Gastroesophageal sphincter (tissue), 4 donors: ENCODE results near the gene SOX8. TPM values are rescaled to one million over a fixed set of nuclear protein-coding genes. Genes with fewer than 3 reads are reported as not detected.

Experiments
- ATAC-seq: fragments of 150-250 bp; one replicate; pipeline ENCODE4 v1.9.1; 2016; ENCODE audit warnings: mild to moderate bottlenecking, moderate library complexity
- H3K27ac ChIP-seq, 4 donors: fragments of 200-600 bp; sonication (generic) in 3 of 4; 1 replicate in 3 of 4; 2 replicates in 1 of 4; pipeline ENCODE4 v1.5.1; 2016 to 2019
- H3K27me3 ChIP-seq: fragments of 200-600 bp; sonication (generic); one replicate; pipeline ENCODE4 v1.5.1; 2019
- H3K36me3 ChIP-seq, 2 donors: fragments of 200-600 bp; sonication (generic); one replicate each; pipeline ENCODE4 v1.5.1; 2019; ENCODE audit warnings: control low read depth in 1 of 2
- H3K4me1 ChIP-seq, 3 donors: fragments of 200-600 bp; sonication (generic); 1 replicate in 2 of 3; 2 replicates in 1 of 3; pipeline ENCODE4 v1.5.1; 2016 to 2019; ENCODE audit warnings: control low read depth in 2 of 3
- H3K4me3 ChIP-seq, 2 donors: fragments of 200-600 bp; sonication (generic); one replicate each; pipeline ENCODE4 v1.5.1; 2019; ENCODE audit warnings: mild to moderate bottlenecking in 1 of 2, moderate library complexity in 1 of 2
- H3K9me3 ChIP-seq, 3 donors: fragments of 200-600 bp; sonication (generic); one replicate each; pipeline ENCODE4 v1.5.1; 2017 to 2019; ENCODE audit warnings: control low read depth in 2 of 3
- CTCF ChIP-seq, 4 experiments: fragments of 200-600 bp in 2 of 4; fragments of 450-650 bp in 2 of 4; sonication (generic) in 1 of 4; IDR thresholded peaks; one replicate each; pipeline ENCODE4 v1.5.1; 2017 to 2019; ENCODE audit warnings: antibody characterized with exemption in 4 of 4, mild to moderate bottlenecking in 2 of 4, moderate library complexity in 2 of 4
- EP300 ChIP-seq: sonication (generic); formaldehyde crosslinking; IDR thresholded peaks from one replicate; pipeline ENCODE4 v1.6.1; 2017; ENCODE audit warnings: antibody characterized with exemption, mild to moderate bottlenecking
- POLR2A ChIP-seq, 2 donors: fragments of 450-650 bp; IDR thresholded peaks; one replicate each; pipeline ENCODE4 v1.6.1; 2017; ENCODE audit warnings: antibody characterized with exemption in 2 of 2, mild to moderate bottlenecking in 2 of 2, moderate library complexity in 1 of 2
- POLR2AphosphoS5 ChIP-seq: sonication (generic); formaldehyde crosslinking; IDR thresholded peaks from one replicate; pipeline ENCODE4 v1.6.1; 2017; ENCODE audit warnings: antibody characterized with exemption
- WGBS, 2 donors: methylation state at CpG; one replicate each; pipeline ENCODE4 v1.1.5; 2018; ENCODE audit warnings: low coverage in 1 of 2; 5-methylcytosine and 5-hydroxymethylcytosine counted together
- total RNA-seq, 4 donors: library from RNA; depleted of rRNA; stranded (reverse); fragments of >200 nt; gene quantifications; one replicate each; pipeline ENCODE4 v1.1.0, GENCODE V29; 2016

Gene SOX8
- total RNA-seq, 4 donors from 2014 or later = 2.0 to 4.5 (median 3.6) TPM

GRCh38 chr16:984121-984694 is 2.6 kb downstream of the SOX8 start:
- Histone ChIP-seq H3K9me3 (no peaks in the 10 kb centered on the region), H3K4me3 (peak overlapping the region in 1 of 2 donors; percentile 59), H3K27me3 (peaks cover 99% of the 10 kb centered on the region), H3K36me3 (no peaks in the 10 kb centered on the region), H3K27ac (peak overlapping the region in 1 of 4 donors; percentile 37), H3K4me1 (peaks cover 0 to 34% (median 13%) of the 10 kb centered on the region in 3 donors)
- WGBS, 2 donors = no CpG with 5 or more reads among the region's 22 CpGs
- TF ChIP-seq POLR2A (IDR thresholded peaks at IDR 0.05) (no peak), CTCF (IDR thresholded peaks at IDR 0.05) (no peak), EP300 (no peak), POLR2AphosphoS5 (no peak)
- no peak for ATAC-seq

DNA sequence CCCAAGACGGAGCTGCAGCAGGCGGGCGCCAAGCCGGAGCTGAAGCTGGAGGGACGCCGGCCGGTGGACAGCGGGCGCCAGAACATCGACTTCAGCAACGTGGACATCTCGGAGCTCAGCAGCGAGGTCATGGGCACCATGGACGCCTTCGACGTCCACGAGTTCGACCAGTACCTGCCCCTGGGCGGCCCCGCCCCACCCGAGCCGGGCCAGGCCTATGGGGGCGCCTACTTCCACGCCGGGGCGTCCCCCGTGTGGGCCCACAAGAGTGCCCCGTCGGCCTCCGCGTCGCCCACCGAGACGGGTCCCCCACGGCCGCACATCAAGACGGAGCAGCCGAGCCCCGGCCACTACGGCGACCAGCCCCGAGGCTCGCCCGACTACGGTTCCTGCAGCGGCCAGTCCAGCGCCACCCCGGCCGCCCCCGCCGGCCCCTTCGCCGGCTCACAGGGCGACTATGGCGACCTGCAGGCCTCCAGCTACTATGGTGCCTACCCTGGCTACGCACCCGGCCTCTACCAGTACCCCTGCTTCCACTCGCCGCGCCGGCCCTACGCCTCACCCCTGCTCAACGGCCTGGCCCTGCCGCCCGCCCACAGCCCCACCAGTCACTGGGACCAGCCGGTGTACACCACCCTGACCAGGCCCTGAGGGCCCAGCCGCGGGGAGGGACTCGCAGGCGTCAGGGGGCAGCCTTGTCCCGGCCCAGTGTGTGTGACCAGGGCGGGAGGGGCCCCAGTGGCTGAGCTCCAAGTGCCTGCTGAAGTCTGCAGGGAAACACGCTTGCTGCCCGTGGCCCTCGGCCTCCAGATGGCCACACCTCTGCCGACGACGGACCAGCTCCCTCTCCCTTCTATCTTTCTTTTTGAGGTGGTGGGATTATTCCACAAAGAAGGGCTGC is 3.4 kb downstream of the SOX8 start:
- H3K4me1 ChIP-seq = peaks cover 0 to 29% (median 12%) of the 10 kb centered on the region in 3 donors
- H3K27me3 ChIP-seq = peaks cover 99% of the 10 kb centered on the region
- no peaks in the 10 kb centered on the region for H3K9me3 ChIP-seq
- ATAC-seq = no peak
- no peak overlapping the region for H3K4me3 ChIP-seq
- no peak for TF ChIP-seq CTCF (IDR thresholded peaks at IDR 0.05)
- TF ChIP-seq POLR2A (IDR thresholded peaks at IDR 0.05) = no peak
- TF ChIP-seq POLR2AphosphoS5 = no peak
- TF ChIP-seq EP300 = no peak
- no peak overlapping the region for H3K27ac ChIP-seq
- no CpG with 5 or more reads among the region's 78 CpGs for WGBS, 2 donors
- no peaks in the 10 kb centered on the region for H3K36me3 ChIP-seq

- ATAC-seq = no peak
- no peak overlapping the region for H3K27ac ChIP-seq
- peaks cover 0 to 21% (median 5%) of the 10 kb centered on the region in 3 donors for H3K4me1 ChIP-seq
- H3K9me3 ChIP-seq = no peaks in the 10 kb centered on the region
- no peak overlapping the region for H3K4me3 ChIP-seq
- peaks cover 99% of the 10 kb centered on the region for H3K27me3 ChIP-seq
- TF ChIP-seq POLR2AphosphoS5 (no peak), EP300 (no peak), POLR2A (IDR thresholded peaks at IDR 0.05) (no peak), CTCF (IDR thresholded peaks at IDR 0.05) (no peak)
- 95% methylated on average over 19 of the region's 32 CpGs; no CpG with 5 or more reads in 1 of the 2 donors for WGBS, 2 donors
- H3K36me3 ChIP-seq = no peaks in the 10 kb centered on the region
Observed at GRCh38 chr16:985646-986400, 4.3 kb downstream of the SOX8 start.

- no peaks in the 10 kb centered on the region for H3K36me3 ChIP-seq
- H3K9me3 ChIP-seq = no peaks in the 10 kb centered on the region
- TF ChIP-seq POLR2A (IDR thresholded peaks at IDR 0.05) = no peak
- no peak for TF ChIP-seq EP300
- no peak for TF ChIP-seq CTCF (IDR thresholded peaks at IDR 0.05)
- no peak for TF ChIP-seq POLR2AphosphoS5
- 75 to 88% methylated on average over 4 to 7 of the region's 8 CpGs for WGBS, 2 donors
- H3K27me3 ChIP-seq = peaks cover 99% of the 10 kb centered on the region
- no peak for ATAC-seq
- H3K4me3 ChIP-seq = no peak overlapping the region
- peaks cover 0 to 15% (median 5%) of the 10 kb centered on the region in 3 donors for H3K4me1 ChIP-seq
- H3K27ac ChIP-seq = no peak overlapping the region
Observed at GRCh38 chr16:986411-986810, 4.8 kb downstream of the SOX8 start.
